Measurements from ENCODE around the gene CH25H. TPM values are rescaled to one million over a fixed set of nuclear protein-coding genes. Genes with fewer than 3 reads are reported as not detected.
"Not testable (repeated sequence)": the region's sequence is repeated elsewhere in the genome, so short reads cannot be mapped to it uniquely, and the experiment has no call there.

Gene CH25H
- total RNA-seq, 1 experiment from 2014 or later = not detected

DNA sequence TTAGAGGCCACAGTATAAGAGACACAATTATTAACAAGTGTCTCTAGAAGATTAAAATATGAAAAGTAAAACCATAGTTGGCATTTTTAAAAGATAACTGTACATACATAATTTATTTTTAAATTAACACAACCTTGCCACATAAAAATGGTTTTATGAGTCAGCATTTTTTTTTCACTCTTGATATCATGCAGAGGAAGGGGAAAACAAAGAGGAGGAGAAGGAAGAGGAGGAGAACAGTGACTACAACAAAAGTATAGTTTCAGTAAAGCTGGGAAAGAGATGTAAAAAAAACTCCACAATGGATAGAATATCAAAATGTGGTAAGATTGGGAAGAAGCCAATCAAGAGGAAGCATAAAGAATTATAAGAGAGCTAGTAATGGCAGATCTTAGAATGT is 34.0 kb downstream of the CH25H start:
- H3K9me3 Mint-ChIP-seq (ENCODE audit: unreplicated experiment) = no peaks in the 10 kb centered on the region
- DNase-seq (ENCODE audit: unreplicated experiment) = no peak

DNA sequence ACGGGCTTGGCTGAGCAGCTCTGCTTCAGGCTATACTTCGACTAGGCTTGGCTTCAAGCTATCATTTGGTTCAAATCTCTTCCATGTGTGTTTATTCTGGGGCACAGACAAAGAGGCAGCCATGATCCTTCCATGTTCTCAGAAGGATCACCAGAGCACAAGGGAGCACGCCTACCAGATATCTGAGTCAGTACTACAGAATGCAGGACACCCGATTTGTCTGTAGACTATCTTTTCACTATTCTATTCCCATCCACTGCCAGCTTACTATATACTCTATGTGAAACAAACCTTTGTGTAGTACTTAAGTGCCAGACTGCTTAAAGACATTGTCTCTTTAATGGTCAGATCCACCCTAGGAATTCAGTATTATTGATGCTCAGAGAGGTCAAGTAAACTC is 35.1 kb downstream of the CH25H start:
- no peaks in the 10 kb centered on the region for H3K9me3 Mint-ChIP-seq (ENCODE audit: unreplicated experiment)
- no peaks in the 10 kb centered on the region for H3K36me3 Mint-ChIP-seq (ENCODE audit: insufficient read depth, unreplicated experiment)
- ChIA-PET POLR2A (interaction anchor here (0.6 to 2.1 kb wide), 6 partner anchors 12 to 182 kb away, joined by 3 to 7 read pairs (median 3); partner anchors contain the start of genes CH25H and FAS), CTCF (interaction anchor here (0.6 kb wide), 1 partner anchor 20 kb away, joined by 3 read pairs; no protein-coding TSS in a partner anchor)
- H3K4me1 Mint-ChIP-seq (ENCODE audit: insufficient read depth, unreplicated experiment) = peaks cover 17% of the 10 kb centered on the region
- BruUV-seq (replicated peaks) = no TSS peak
- no peak for DNase-seq (ENCODE audit: unreplicated experiment)
- H3K4me3 Mint-ChIP-seq (ENCODE audit: unreplicated experiment) = no peak overlapping the region
- TF ChIP-seq, protein P1, sequence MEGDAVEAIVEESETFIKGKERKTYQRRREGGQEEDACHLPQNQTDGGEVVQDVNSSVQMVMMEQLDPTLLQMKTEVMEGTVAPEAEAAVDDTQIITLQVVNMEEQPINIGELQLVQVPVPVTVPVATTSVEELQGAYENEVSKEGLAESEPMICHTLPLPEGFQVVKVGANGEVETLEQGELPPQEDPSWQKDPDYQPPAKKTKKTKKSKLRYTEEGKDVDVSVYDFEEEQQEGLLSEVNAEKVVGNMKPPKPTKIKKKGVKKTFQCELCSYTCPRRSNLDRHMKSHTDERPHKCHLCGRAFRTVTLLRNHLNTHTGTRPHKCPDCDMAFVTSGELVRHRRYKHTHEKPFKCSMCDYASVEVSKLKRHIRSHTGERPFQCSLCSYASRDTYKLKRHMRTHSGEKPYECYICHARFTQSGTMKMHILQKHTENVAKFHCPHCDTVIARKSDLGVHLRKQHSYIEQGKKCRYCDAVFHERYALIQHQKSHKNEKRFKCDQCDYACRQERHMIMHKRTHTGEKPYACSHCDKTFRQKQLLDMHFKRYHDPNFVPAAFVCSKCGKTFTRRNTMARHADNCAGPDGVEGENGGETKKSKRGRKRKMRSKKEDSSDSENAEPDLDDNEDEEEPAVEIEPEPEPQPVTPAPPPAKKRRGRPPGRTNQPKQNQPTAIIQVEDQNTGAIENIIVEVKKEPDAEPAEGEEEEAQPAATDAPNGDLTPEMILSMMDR (IDR thresholded peaks at IDR 0.05; ENCODE audit: unreplicated experiment) = no peak
- no peaks in the 10 kb centered on the region for H3K27me3 Mint-ChIP-seq (ENCODE audit: insufficient read depth, unreplicated experiment)
- intact Hi-C loops (cut with micrococcal nuclease) = no loop called here
- no peak overlapping the region for H3K27ac Mint-ChIP-seq (ENCODE audit: low read depth, unreplicated experiment)

More for the DNA sequence above, 34.0 kb downstream of the CH25H start:
- Mint-ChIP-seq H3K4me1 (ENCODE audit: insufficient read depth, unreplicated experiment) (peaks cover 17% of the 10 kb centered on the region), H3K27me3 (ENCODE audit: insufficient read depth, unreplicated experiment) (no peaks in the 10 kb centered on the region), H3K36me3 (ENCODE audit: insufficient read depth, unreplicated experiment) (no peaks in the 10 kb centered on the region), H3K27ac (ENCODE audit: low read depth, unreplicated experiment) (no peak overlapping the region), H3K4me3 (ENCODE audit: unreplicated experiment) (no peak overlapping the region)
- ChIA-PET POLR2A (interaction anchor here (0.7 to 2.1 kb wide), 4 partner anchors 34 to 325 kb away, joined by 3 to 7 read pairs (median 3); partner anchors contain the start of gene CH25H), CTCF (interaction anchor here (0.6 to 0.9 kb wide), 2 partner anchors 143 to 156 kb away, joined by 3 to 5 read pairs; no protein-coding TSS in a partner anchor)
- no TSS peak for BruUV-seq (replicated peaks)
- intact Hi-C loops (cut with micrococcal nuclease) = no loop called here
- TF ChIP-seq, protein P1 (IDR thresholded peaks at IDR 0.05; ENCODE audit: unreplicated experiment) = no peak

DNA sequence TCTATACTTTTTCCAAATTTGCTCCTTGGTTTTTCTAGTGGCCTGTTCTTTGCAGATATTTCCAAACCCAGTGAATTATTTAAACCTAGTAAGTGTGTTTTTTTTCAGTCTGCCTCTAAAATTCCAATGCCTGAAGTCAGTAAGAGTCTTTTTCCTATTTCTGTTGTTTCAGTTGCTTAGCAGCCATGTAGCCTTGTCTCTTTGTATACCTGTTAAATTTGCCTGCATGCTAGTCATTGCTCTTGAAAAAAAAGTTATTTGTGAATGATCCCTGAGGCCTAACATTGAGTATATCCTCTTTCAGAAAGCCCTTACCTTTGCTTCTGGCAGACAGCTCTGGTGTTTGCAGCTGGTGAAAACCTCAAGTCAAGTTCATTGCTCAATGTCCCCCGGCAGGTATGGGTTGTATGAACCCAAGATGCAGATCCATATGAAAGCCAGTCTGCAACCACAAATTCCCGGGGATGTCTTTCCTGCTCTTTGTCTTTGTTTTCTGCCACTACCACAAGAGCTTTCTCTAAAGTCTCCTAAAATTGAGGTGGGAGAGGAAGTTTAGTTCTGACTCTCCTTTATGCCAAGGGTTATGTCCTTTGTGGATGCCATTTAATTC is 35.7 kb downstream of the CH25H start:
- ChIA-PET POLR2A (interaction anchor here (0.6 to 2.1 kb wide), 4 partner anchors 12 to 180 kb away, joined by 3 to 7 read pairs (median 4); partner anchors contain the start of genes CH25H and FAS), CTCF (interaction anchor here (0.6 kb wide), 1 partner anchor 21 kb away, joined by 3 read pairs; no protein-coding TSS in a partner anchor)
- TF ChIP-seq, protein P1 (IDR thresholded peaks at IDR 0.05; ENCODE audit: unreplicated experiment) = no peak
- intact Hi-C loops (cut with micrococcal nuclease) = no loop called here
- no peak overlapping the region for H3K4me3 Mint-ChIP-seq (ENCODE audit: unreplicated experiment)
- H3K27me3 Mint-ChIP-seq (ENCODE audit: insufficient read depth, unreplicated experiment) = no peaks in the 10 kb centered on the region
- peaks cover 21% of the 10 kb centered on the region for H3K4me1 Mint-ChIP-seq (ENCODE audit: insufficient read depth, unreplicated experiment)
- no peaks in the 10 kb centered on the region for H3K9me3 Mint-ChIP-seq (ENCODE audit: unreplicated experiment)
- H3K36me3 Mint-ChIP-seq (ENCODE audit: insufficient read depth, unreplicated experiment) = no peaks in the 10 kb centered on the region
- H3K27ac Mint-ChIP-seq (ENCODE audit: low read depth, unreplicated experiment) = no peak overlapping the region
- DNase-seq (ENCODE audit: unreplicated experiment) = no peak
- BruUV-seq (replicated peaks) = no TSS peak

DNA sequence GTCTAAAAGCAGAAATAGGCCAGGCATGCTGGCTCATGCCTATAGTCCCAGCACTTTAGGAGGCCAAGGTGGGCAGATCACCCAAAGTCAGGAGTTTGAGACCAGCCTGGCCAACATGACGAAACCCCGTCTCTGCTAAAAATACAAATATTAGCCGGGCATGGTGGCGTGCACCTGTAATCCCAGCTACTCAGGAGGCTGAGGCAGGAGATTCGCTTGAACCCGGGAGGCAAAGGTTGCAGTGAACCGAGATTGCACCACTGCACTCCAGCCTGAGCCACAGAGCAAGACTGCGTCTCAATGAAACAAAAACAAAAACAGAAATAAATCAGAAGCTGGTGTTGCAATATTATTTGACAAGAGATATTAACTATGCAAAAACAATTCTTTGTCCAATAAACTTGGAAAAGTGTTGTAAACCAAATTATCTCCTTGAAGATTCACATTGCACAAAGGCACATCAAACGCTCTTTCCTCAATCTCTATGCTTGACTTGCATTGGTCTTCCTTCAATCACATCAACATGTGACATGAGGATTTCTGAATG is 38.7 kb downstream of the CH25H start:
- DNase-seq (ENCODE audit: unreplicated experiment); intact Hi-C loops (cut with micrococcal nuclease); BruUV-seq (replicated peaks); H3K4me3 Mint-ChIP-seq (ENCODE audit: unreplicated experiment); CTCF ChIA-PET; H3K27ac Mint-ChIP-seq (ENCODE audit: low read depth, unreplicated experiment); H3K27me3 Mint-ChIP-seq (ENCODE audit: insufficient read depth, unreplicated experiment); H3K9me3 Mint-ChIP-seq (ENCODE audit: unreplicated experiment); H3K36me3 Mint-ChIP-seq (ENCODE audit: insufficient read depth, unreplicated experiment); POLR2A ChIA-PET: not testable (repeated sequence)
- H3K4me1 Mint-ChIP-seq (ENCODE audit: insufficient read depth, unreplicated experiment) = peaks cover 38% of the 10 kb centered on the region
